ENCODE measurements around the gene PTPRZ1. TPM values are rescaled to one million over a fixed set of nuclear protein-coding genes. Genes with fewer than 3 reads are reported as not detected.

Gene PTPRZ1
- total and polyA plus RNA-seq, 2 donors (not counting 1 experiment from before 2014, with no cell fraction given): not detected

GRCh38 chr7:122067077-122067476, 194.1 kb downstream of the PTPRZ1 start:
- 83% methylated on average over 1 of the region's 1 CpG for WGBS (ENCODE audit: insufficient coverage)
- Mint-ChIP-seq H3K27me3 (no peaks in the 10 kb centered on the region), H3K4me3 (no peak overlapping the region), H3K9me3 (ENCODE audit: insufficient read depth) (no peaks in the 10 kb centered on the region), H3K4me1 (no peaks in the 10 kb centered on the region), H3K27ac (no peak overlapping the region)
- CTCF ChIA-PET: no interaction called here
- DNase-seq (no peak), ATAC-seq (ENCODE audit: low read depth) (no peak)
- H3K4me1 ChIP-seq (ENCODE audit: control insufficient read depth in 2 of 2, insufficient read depth in 2 of 2, low read length in 2 of 2): no peaks in the 10 kb centered on the region
- H3K4me2 ChIP-seq (replicated peaks; ENCODE audit: low read depth, low read length, poor library complexity, severe bottlenecking): no peak overlapping the region
- H3K4me3 ChIP-seq (ENCODE audit: control extremely low read depth in 1 of 5, extremely low read depth in 1 of 5, insufficient read depth in 1 of 5, low read depth in 2 of 5, low read length in 4 of 5): no peak overlapping the region
- POLR2A ChIA-PET: no interaction called here
- no peak overlapping the region for H3K9ac ChIP-seq (ENCODE audit: low read length)
- H3K79me2 ChIP-seq (ENCODE audit: control insufficient read depth, insufficient read depth, low read length): no peaks in the 10 kb centered on the region
- intact Hi-C loops (cut with micrococcal nuclease): no loop called here
- H3K27me3 ChIP-seq (replicated peaks in 1 of 4; ENCODE audit: control extremely low read depth in 1 of 4, control insufficient read depth in 3 of 4, insufficient read depth in 4 of 4, low read length in 3 of 4): no peaks in the 10 kb centered on the region
- H3K27ac ChIP-seq (ENCODE audit: low read length in 2 of 2): no peak overlapping the region
- H4K20me1 ChIP-seq (ENCODE audit: control insufficient read depth, insufficient read depth, low read length, poor library complexity, severe bottlenecking): no peaks in the 10 kb centered on the region
- no peak overlapping the region for H2AFZ ChIP-seq (ENCODE audit: insufficient read depth, low read depth, low read length, poor library complexity, severe bottlenecking)
- H3K36me3 ChIP-seq (replicated peaks in 1 of 2; ENCODE audit: control extremely low read depth in 1 of 2, control insufficient read depth in 1 of 2, extremely low read depth in 1 of 2, insufficient read depth in 2 of 2, low read length in 1 of 2): no peaks in the 10 kb centered on the region
- TF ChIP-seq, protein P1, sequence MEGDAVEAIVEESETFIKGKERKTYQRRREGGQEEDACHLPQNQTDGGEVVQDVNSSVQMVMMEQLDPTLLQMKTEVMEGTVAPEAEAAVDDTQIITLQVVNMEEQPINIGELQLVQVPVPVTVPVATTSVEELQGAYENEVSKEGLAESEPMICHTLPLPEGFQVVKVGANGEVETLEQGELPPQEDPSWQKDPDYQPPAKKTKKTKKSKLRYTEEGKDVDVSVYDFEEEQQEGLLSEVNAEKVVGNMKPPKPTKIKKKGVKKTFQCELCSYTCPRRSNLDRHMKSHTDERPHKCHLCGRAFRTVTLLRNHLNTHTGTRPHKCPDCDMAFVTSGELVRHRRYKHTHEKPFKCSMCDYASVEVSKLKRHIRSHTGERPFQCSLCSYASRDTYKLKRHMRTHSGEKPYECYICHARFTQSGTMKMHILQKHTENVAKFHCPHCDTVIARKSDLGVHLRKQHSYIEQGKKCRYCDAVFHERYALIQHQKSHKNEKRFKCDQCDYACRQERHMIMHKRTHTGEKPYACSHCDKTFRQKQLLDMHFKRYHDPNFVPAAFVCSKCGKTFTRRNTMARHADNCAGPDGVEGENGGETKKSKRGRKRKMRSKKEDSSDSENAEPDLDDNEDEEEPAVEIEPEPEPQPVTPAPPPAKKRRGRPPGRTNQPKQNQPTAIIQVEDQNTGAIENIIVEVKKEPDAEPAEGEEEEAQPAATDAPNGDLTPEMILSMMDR (IDR thresholded peaks at IDR 0.05): no peak
- no peak for TF ChIP-seq EZH2 (IDR thresholded peaks at IDR 0.05; ENCODE audit: borderline replicate concordance, insufficient read depth, low read depth, low read length, poor library complexity, severe bottlenecking)
- H3K9me3 ChIP-seq (ENCODE audit: control extremely low read depth in 1 of 3, control insufficient read depth in 2 of 3, insufficient read depth in 1 of 3, low read length in 2 of 3): no peaks in the 10 kb centered on the region

DNA sequence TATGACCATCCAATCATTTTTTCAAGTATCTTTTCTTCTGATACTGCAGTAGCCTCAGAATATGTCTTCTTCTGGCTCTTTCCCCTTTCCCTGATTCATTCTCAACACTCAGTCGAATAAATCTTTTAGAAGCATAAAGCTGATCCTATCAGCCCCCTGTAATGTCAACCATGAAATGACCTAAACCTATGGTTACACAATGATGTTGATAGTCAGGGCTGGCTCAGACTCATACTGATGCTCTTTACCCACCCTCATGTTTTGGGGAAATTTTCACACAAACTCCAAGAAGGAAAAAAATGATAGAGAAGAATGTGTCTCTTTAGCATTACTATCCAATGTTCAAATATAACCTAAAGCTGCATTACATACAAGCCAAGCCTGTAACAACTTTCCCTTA, 195.1 kb downstream of the PTPRZ1 start:
- no peak overlapping the region for H3K4me3 ChIP-seq (ENCODE audit: control extremely low read depth in 1 of 5, extremely low read depth in 1 of 5, insufficient read depth in 1 of 5, low read depth in 2 of 5, low read length in 4 of 5)
- H3K27ac Mint-ChIP-seq: no peak overlapping the region
- no peaks in the 10 kb centered on the region for H3K36me3 ChIP-seq (replicated peaks in 1 of 2; ENCODE audit: control extremely low read depth in 1 of 2, control insufficient read depth in 1 of 2, extremely low read depth in 1 of 2, insufficient read depth in 2 of 2, low read length in 1 of 2)
- no peak overlapping the region for H3K4me2 ChIP-seq (replicated peaks; ENCODE audit: low read depth, low read length, poor library complexity, severe bottlenecking)
- ChIA-PET POLR2A (no interaction called here), CTCF (no interaction called here)
- intact Hi-C loops (cut with micrococcal nuclease): no loop called here
- no peaks in the 10 kb centered on the region for H3K4me1 ChIP-seq (ENCODE audit: control insufficient read depth in 2 of 2, insufficient read depth in 2 of 2, low read length in 2 of 2)
- 100% methylated on average over 1 of the region's 1 CpG for WGBS (ENCODE audit: insufficient coverage)
- no peaks in the 10 kb centered on the region for H3K9me3 Mint-ChIP-seq (ENCODE audit: insufficient read depth)
- no peak overlapping the region for H3K9ac ChIP-seq (ENCODE audit: low read length)
- H2AFZ ChIP-seq (ENCODE audit: insufficient read depth, low read depth, low read length, poor library complexity, severe bottlenecking): no peak overlapping the region
- no peaks in the 10 kb centered on the region for H3K4me1 Mint-ChIP-seq
- H3K79me2 ChIP-seq (ENCODE audit: control insufficient read depth, insufficient read depth, low read length): no peaks in the 10 kb centered on the region
- DNase-seq (no peak), ATAC-seq (ENCODE audit: low read depth) (no peak)
- no peaks in the 10 kb centered on the region for H3K9me3 ChIP-seq (ENCODE audit: control extremely low read depth in 1 of 3, control insufficient read depth in 2 of 3, insufficient read depth in 1 of 3, low read length in 2 of 3)
- TF ChIP-seq, protein P1 (IDR thresholded peaks at IDR 0.05): no peak
- no peak for TF ChIP-seq EZH2 (IDR thresholded peaks at IDR 0.05; ENCODE audit: borderline replicate concordance, insufficient read depth, low read depth, low read length, poor library complexity, severe bottlenecking)
- no peak overlapping the region for H3K4me3 Mint-ChIP-seq
- no peaks in the 10 kb centered on the region for H4K20me1 ChIP-seq (ENCODE audit: control insufficient read depth, insufficient read depth, low read length, poor library complexity, severe bottlenecking)
- H3K27me3 ChIP-seq (replicated peaks in 1 of 4; ENCODE audit: control extremely low read depth in 1 of 4, control insufficient read depth in 3 of 4, insufficient read depth in 4 of 4, low read length in 3 of 4): no peaks in the 10 kb centered on the region
- H3K27ac ChIP-seq (ENCODE audit: low read length in 2 of 2): no peak overlapping the region
- no peaks in the 10 kb centered on the region for H3K27me3 Mint-ChIP-seq

Measured in B cell (primary cell).